AG20443 (cell line): ENCODE data around the gene GRIP1.

Experiments
- DNase-seq: peaks from one replicate; pipeline ENCODE4 v3.0.0; 2012; ENCODE audit warnings: low spot score, mixed read lengths

GRIP1 gene

DNA sequence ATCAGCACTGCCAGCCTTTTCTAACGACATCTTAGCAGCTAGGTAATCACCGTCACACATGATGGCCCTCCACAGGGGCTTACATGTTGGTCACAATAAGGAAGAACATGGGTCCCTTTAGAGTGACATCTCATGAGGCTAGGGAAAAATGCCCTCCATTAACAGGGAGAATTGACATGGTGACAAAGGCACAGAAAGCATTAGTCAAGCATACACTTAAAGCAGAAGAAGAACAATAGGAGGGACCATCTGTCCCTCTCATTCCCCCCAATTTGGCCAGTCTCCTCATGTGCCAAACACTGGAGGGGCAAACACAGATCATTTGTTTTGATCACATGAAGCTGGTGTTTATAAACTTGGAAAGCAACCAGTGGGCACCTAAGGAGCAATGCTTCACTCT lies 78.0 kb downstream of the GRIP1 start:
- DNase-seq = no peak

DNA sequence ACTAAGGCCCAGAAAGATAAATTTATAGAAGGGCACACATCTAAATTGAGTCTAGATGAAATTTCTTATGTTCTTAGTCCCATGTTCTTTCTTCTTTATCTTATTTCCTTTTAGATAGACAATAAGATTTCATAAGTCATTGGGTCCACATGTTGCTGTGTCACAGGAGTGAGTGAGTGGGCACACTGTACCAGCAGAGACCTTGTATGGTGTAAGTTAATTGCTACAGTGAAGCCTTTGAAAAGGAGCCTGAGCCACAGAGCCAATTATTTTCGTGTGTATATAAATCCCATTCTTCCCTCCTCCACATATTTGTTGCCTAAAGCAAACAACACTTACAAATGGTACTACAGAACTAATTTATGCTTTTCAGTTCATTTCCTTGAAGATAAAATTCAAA lies 79.1 kb downstream of the GRIP1 start:
- DNase-seq = no peak

DNA sequence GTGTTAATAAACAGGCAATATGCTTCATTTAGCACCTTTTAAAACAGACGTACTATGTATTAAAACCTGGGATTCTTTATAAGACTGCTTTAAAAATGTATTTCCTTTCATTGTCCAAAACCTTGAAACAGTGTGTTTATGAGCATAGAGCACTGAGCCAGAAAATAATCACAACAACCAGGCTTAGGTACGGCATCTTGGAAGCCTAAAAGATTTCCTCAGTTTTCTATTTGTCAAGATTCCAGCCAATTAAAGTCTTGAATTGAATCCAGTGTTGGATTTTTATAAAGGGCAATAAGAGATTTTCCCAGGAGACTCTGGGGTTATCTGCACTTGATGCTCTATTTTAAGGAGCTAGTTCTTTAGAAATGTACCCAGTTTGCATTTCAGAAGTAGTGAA lies 80.3 kb downstream of the GRIP1 start:
- no peak for DNase-seq

DNA sequence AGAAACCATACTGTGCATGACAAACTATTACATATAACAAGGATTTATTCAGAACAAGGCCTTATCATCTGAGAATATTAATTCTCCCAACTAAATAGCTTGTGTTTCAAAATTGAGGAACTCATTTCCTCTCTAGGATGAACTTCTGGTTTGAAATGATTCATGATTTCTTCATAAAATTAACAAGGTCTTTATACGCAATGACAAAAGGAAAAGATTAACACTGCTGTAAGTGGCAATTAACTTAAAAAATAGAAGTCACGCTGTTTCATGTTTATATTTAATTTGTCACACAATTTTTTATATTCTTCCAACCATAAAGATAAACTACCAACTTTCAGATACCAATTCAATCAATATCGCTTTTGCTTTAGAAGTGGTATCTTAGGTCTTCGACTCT lies 80.8 kb downstream of the GRIP1 start:
- no peak for DNase-seq

DNA sequence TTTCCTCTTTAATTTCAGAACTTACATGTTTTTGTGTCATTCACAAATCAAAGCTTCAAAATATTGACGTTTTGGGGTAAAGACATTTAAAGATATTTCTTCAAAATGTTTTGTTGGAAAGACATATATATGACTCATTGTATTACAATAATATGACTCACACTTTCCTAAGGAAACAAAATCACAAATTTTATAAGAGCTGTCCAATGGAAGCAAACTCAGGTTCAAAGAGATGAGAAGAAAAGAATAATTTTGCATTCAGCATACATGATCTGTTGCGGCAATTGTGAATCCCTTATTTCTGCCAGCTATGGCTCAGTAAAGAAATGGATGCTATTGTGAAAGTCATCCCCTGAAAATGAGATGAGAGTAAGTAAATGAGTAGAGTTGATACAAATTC lies 82.7 kb downstream of the GRIP1 start:
- DNase-seq = no peak

DNA sequence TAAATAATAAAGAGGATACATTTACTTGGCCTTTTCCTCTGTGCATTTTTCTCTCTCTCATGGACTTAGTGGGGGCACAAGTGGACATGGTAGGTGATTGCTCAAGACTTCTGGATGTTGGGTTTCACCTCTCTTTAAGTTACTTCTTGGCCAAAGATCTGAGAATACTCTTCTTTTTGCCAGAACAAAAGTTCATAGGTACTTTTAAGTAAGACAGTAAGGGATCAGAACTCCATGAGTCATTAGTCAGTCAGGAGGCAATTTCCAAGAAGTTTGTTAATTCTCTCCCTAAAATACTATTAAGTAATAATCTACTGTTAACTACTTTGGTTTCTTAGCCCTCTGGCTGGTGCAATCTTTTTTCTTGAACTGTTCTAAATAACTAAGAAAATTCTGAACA lies 84.2 kb downstream of the GRIP1 start:
- DNase-seq = no peak

DNA sequence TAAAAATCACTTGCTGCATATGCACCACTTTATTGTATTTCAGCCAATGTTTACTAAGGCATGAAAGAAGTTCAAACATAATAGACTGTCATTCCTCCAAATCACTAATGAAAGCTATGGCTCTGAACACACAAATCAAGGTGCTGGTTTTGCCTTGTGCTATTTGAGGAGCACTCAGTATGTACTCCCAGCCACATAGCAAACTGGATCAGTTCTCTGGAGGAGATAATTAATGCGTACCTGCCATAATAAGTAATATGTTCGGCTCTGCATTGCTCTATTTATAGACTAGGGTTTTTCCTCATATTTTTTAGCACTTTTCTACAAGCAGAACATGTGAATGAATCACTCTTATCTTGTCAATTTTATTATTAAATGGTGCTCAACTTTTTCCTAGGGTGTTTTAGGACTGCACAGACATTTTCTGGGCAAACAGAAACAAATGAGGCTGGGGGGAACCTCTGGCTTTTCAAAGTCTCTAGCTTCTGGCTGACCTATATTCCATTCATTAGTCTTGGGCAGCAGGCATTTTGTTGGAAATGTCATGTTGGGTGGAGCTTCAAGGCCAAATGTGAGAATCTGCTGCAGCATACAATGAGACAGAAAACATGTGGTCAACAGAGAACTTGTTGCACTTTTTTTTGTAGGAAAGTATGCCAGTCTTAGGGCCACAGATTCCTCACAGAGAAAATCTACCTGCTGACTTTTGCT lies 88.4 kb downstream of the GRIP1 start:
- no peak for DNase-seq

DNA sequence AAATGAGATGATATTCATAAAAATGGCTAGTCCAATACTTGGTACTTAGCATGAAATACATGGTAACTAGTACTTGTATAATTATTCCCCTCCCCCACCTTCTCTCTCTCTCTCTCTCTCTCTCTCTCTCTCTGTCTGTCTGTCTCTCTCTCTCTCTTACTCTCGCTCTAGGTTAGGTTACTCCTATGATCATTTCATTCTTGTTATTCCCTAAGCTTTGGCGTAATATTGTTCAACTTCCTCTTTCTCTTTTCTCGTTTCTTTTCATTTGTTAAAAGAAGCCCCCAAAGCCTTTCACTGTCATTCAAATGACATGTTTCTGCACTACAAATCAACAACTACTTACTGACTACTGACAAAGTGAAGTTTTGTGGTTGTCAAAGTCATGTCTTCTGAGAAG lies 89.8 kb downstream of the GRIP1 start:
- DNase-seq = no peak

DNA sequence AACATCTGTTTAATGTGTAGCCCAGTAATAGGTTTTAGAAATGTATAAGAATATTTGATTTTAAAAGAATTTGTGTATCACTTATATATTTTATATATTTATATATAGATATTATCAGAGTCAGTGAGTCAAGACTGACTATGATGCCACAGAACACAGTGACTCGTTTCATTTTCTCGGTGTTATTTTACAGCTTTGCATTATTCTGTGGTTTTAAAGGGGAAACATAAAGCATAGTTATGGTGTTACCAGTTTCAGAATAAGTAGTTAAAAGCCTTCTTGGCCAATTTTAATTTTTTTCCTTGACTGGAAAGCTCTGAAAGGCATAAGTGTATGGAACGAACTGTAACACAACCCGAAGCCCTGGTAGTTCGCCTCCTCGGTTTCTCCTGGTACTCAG lies 91.0 kb downstream of the GRIP1 start:
- DNase-seq = no peak

DNA sequence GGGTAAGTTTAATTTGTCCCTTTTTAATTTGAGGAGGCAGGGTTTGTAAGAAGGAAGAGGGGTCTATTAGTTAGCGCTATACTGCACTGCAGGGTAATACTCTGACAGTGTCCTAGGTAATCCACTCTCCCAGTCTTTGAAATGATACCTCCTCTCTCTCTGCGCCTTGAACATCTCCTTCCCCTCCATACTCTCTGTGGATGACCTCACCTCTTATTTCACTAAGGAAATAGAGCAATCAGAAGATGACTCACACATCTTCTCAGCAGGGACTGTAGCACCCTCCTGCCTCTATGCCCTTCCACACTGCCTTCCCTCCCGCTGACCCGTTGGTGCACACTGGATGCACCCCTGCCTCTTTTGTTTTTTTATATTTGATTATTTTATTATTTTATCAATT lies 94.2 kb downstream of the GRIP1 start:
- no peak for DNase-seq

DNA sequence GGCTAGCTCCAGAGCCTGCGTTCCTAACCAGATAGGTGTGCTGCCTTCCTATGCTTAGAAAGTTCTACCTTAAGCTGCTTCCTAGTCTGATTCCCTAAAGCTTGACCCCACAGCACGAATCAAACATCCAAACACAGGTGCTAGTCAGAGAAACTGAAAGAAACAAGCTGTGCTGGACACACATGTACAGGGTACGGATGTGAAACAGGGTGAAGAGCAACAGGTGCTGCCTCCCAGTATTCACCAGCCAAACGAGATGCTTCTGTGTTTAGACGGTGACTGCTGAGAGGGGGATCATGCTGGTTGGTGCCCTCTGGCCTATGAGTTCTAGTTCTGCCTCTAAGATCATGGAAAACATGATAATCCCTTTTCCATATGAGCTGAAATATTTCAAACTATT lies 105.3 kb downstream of the GRIP1 start:
- DNase-seq = no peak

DNA sequence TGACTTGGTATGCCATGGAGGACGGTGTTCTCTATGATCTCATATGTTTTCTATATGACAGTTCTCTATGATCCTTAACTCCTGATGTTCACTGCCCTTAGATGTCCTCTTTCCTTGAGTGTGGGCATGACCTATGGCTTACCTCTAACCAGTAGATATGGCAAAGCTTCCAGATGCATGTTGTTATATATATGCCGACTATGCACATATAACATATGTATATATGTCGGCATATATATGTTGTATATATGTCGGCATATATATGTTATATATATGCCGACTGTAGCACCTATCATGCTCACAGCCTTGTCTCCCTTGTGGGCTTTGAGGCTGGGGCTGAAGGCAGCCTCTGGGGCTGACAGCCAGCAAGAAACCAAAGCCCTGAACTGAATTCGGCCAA lies 106.0 kb downstream of the GRIP1 start:
- no peak for DNase-seq

DNA sequence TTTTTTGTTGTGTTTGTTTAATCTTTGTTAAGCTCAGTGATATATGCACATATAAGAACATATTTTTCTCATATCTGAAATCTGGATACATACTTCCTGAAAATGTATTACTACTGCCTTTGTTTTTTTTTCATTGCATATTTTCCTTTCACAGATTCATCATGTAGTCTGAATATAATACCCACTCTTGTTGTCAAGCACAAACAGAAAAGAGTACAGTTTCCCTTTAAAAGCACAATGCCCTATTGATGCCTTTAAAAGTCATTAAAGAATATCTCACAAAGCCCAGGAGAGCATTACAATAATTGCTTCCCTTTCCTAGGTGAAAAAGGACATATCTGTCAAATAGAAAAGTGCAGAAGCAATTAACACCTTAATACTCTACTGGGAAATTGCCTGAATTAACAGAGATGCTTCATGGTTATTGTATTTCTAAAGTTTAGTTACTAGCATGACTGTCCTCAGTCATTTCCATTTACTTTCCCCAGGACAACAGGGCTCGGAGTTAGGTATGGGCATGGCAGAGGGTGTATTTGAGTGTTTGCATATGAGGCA lies 107.4 kb downstream of the GRIP1 start:
- no peak for DNase-seq

DNA sequence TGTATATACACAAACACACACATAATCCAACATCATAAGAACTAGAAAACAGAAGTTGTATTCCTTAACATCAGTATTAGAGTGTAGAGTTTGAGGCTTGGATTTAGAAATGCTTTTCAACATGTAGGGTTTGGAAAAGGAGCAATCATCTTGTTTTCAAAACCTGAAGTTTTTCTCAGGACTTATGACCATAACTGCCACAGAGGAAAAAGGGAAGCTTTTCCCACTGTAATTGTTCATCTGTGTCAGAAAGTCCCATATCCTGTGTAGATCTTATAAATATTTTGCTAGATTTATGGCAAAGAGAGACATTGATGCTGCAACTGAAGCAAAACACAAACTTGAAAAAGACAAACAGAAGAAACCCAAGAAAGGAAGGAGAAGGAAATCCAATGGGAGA lies 115.7 kb downstream of the GRIP1 start:
- DNase-seq = no peak

DNA sequence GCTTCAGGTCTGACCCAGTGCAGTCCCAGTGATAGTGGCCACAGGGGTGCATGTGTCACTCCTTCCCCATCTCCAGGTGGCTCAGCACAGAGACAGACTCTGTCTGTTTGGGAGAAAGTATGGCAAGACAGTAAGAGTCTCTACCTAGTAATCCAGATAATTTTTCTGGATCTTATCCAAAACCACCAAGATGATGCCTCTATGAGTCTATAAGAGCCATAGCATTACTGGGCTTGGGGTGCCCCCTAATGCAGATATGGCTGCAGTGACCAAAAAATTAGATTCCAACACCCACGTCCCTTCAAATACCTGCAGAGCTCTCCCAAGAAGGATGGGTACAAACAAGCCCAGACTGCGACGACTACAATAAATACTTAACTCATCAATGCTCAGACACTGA lies 123.8 kb downstream of the GRIP1 start:
- DNase-seq = no peak

DNA sequence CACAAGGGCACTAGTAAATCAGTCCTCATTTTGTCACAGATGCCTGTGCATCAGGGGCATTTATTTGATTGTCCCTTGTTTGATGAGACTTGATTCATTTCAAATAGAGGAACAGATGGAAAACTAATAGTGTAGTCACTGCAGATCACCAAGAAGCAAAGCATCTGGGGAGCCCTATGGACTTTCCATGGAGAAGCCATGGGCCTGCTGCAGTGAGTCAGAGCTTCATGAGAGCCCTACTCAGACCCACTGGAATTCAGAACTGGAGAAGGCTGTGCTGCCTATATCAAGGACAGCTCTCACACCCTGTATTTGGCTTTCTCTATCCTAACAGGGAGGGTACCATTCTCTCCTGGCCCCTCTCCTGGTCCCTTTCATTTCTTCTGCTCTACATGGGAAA lies 126.2 kb downstream of the GRIP1 start:
- no peak for DNase-seq

DNA sequence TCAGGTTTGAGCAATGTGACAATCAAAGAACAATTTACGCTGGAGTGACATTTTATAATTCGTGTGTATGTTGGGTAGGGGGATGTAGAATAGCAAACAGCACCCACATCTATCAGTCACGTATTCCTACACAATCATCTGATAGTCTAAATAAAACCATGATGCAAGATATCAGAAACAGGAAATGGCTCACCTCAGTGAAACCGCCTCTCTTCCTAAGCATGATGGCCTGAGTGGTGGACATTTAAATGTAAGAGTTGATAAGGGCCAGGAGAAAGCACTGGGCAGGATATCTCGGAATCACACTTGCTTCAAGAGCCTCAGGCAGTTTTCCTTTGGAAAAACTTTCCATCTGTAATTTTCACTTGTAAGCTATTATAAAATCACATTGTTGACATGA lies 128.2 kb downstream of the GRIP1 start:
- DNase-seq = no peak

DNA sequence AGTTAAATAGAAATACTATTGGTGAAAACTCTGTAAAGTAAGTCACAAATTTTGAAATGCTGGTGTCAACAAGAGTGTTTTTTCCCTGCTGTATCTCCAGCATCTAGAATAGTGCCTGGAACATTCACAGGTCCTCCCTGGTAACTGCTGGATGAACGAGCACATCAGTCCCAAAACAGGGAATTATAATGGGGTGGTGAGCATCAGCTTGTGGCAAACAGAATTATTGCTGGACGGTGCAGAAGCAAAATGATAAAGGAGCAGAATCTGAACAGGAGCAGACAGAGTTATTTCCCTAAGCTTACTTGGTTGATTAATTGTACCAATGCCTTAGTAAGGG lies 129.9 kb downstream of the GRIP1 start:
- no peak for DNase-seq

DNA sequence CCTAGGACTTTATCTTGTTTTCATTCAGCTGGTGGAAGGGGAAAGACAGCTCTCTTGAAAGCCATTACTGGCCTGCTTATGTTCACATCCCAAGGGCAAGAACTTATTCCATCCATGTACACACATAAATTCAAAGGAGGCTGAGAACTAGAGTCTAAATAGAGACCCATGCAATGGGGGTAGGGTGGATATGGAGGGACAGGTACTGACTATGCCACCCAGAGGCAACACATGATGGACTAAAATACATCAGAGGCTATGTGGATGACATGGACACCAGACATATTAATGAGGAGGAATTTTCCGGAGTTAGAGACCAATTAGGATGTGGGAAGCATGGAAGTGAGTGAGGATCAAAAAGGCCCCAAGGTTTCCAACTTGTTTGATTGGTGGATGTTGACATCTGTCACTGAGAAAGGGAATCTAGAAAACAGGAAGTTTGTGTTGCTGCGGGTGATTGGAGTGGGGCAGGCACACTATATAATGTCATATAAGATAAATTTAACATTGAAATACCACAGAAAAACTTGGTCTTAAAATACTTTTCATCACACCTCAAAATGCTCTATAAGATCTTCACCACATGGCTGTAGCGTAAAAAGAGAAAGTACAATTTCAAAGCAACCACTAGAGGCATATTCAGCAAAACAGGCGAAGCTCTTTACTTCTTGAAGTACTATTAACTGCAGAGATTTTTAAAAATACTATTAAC lies 130.4 kb downstream of the GRIP1 start:
- no peak for DNase-seq

DNA sequence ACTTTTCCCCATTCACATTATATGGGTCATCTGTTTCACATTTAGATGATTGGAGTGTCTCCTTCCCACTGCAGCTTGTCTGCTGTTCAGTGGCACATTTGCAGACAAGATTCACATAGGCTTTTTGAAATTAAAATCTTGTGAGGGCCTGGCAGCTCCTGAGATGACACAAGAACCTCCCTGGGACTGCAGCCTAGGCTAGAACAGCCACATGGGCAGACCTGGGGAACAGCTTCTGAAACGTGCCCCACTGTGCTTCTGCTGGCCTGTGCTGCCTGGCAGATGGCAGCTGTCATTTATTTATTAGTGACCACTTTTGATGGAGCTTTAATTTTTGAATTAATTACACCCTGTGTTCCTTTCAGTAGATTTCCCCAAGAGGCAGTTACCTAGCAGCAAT lies 137.4 kb downstream of the GRIP1 start:
- DNase-seq = no peak

DNA sequence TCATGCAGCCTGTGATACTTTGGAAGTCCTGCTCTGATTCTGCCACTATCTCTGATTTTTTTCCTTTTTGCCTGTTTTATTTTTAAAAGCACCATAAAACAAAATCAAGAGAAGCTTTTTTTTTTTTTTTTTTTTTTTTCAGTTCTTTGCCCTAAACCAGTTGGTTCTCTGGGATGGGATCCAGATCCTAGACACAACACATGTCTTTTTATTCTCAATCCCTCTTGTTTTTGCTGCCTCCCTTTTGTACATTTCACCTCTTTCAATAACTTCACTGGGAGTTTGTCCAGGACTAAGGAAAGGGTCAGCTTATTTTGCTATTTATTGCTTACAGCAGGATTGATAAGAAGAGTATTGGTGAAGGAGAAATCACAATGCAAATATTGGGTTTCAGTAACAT lies 139.4 kb downstream of the GRIP1 start:
- DNase-seq = no peak

DNA sequence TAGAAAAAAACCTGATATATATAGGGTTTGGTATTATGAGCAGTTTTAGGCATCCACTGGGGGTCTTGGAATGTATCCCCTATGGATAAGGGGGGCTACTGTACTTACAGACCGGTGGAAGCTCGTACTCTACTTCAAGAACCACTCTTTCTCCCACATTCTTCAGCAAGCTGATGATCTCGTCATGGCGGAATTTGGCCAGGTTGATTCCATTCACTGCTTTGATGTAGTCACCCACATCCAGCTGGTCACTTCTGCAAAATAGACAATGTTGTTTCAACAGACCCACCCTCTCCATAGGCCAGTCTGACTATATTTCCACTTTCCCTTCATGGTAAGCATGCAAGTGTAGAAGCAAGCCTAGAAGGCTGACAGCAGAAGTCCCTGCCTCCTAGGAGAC lies 139.9 kb downstream of the GRIP1 start:
- no peak for DNase-seq

DNA sequence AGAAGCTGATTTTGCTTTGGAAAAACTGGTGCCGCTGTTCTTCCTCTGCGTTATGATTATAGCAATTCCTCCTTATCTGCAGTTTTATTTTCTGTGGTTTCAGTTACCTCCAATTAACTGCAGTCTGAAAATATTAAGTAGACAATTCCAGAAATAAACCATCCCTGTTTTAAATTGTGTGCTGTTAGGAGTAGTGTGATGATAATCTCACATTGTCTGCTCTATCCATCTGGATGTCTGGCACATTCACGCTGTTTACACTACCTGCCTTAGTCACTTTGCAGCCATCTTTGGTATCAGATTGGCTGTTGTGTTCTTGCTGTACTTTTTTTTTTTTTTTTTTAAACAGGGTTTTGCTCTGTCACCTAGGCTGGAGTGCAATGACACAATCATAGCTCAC lies 141.0 kb downstream of the GRIP1 start:
- DNase-seq = no peak

DNA sequence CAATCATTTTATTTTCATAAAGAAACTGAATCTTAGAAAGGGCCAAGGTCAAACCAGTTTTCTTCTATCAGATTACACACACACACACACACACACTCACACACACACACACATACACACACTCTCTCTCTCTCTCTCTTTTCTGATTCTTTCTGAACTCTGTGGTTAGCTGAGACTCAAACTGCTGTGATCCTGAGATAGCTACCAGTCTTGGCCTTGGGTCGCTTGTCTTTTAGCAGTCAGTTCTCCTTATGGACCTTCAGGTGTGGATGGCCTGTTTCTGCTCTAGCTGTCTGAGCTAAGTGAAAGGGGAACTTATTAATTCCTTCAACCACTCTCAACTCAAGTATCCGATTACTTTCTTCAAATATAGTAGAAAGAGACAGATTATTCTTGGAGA lies 145.1 kb downstream of the GRIP1 start:
- no peak for DNase-seq
